Mesendoderm (in vitro differentiated cells): Measurements from ENCODE around the gene CYB5A.
"Not testable (repeated sequence)": the region's sequence is repeated elsewhere in the genome, so short reads cannot be mapped to it uniquely, and the experiment has no call there.

Experiments used
- DNase-seq: peaks from one replicate; pipeline ENCODE4 v3.0.0; 2013
- H2AK5ac ChIP-seq: 2 replicates; pipeline ENCODE4 v1.6.1; 2013; ENCODE audit warnings: low read length, inconsistent platforms
- H2BK120ac ChIP-seq: 2 replicates; pipeline ENCODE4 v1.6.1; 2013; ENCODE audit warnings: low read depth, mild to moderate bottlenecking, low read length, moderate library complexity, mixed read lengths
- H2BK15ac ChIP-seq: replicated peaks from 2 replicates; pipeline ENCODE4 v1.6.1; 2013; ENCODE audit warnings: low read depth, mild to moderate bottlenecking, moderate library complexity
- H2BK5ac ChIP-seq: 2 replicates; pipeline ENCODE4 v1.6.1; 2013; ENCODE audit warnings: low read length, inconsistent platforms
- H3K18ac ChIP-seq: 2 replicates; pipeline ENCODE4 v1.6.1; 2013; ENCODE audit warnings: mild to moderate bottlenecking, low read length, mixed read lengths
- H3K23ac ChIP-seq: one replicate; pipeline ENCODE4 v1.6.1; 2013; ENCODE audit warnings: low read length
- H3K27ac ChIP-seq: 2 replicates; pipeline ENCODE4 v1.5.1; 2013; ENCODE audit warnings: low read depth, mild to moderate bottlenecking, inconsistent platforms, low read length, moderate library complexity
- H3K27me3 ChIP-seq: 2 replicates; pipeline ENCODE4 v1.6.1; 2013; ENCODE audit warnings: low read length, control low read depth, mild to moderate bottlenecking, inconsistent platforms; ENCODE audit not compliant: insufficient read depth, poor library complexity
- H3K36me3 ChIP-seq: 2 replicates; pipeline ENCODE4 v1.6.1; 2013; ENCODE audit warnings: low read length, inconsistent platforms; ENCODE audit not compliant: control insufficient read depth, insufficient read depth
- H3K4ac ChIP-seq: one replicate; pipeline ENCODE4 v1.6.1; 2013; ENCODE audit warnings: low read depth, mild to moderate bottlenecking, low read length, moderate library complexity
- H3K4me1 ChIP-seq: 2 replicates; pipeline ENCODE4 v1.6.1; 2013; ENCODE audit warnings: low read depth, low read length, inconsistent platforms; ENCODE audit not compliant: control insufficient read depth
- H3K4me2 ChIP-seq: 2 replicates; pipeline ENCODE4 v1.6.1; 2013; ENCODE audit warnings: low read length
- H3K4me3 ChIP-seq: 2 replicates; pipeline ENCODE4 v1.5.1; 2013; ENCODE audit warnings: mild to moderate bottlenecking, low read length
- H3K56ac ChIP-seq: one replicate; pipeline ENCODE4 v1.6.1; 2013; ENCODE audit warnings: low read length
- H3K79me1 ChIP-seq: 2 replicates; pipeline ENCODE4 v1.6.1; 2013; ENCODE audit warnings: low read length, inconsistent platforms
- H3K79me2 ChIP-seq: 2 replicates; pipeline ENCODE4 v1.6.1; 2013; ENCODE audit warnings: mild to moderate bottlenecking, low read length; ENCODE audit not compliant: control insufficient read depth, insufficient read depth
- H3K9ac ChIP-seq: 2 replicates; pipeline ENCODE4 v1.6.1; 2013; ENCODE audit warnings: low read length, inconsistent platforms
- H4K5ac ChIP-seq: one replicate; pipeline ENCODE4 v1.6.1; 2013; ENCODE audit warnings: low read length
- H4K8ac ChIP-seq: one replicate; pipeline ENCODE4 v1.6.1; 2013; ENCODE audit warnings: low read depth, mild to moderate bottlenecking, control low read depth, low read length, moderate library complexity
- WGBS: extraction: QIAGEN DNeasy Blood & Tissue Kit; methylation state at CpG from one replicate; pipeline ENCODE4 v1.1.7; 2013; ENCODE audit warnings: low lambda C conversion rate, missing lambda C conversion rate; ENCODE audit not compliant: insufficient coverage; ENCODE audit errors: extremely low coverage; 5-methylcytosine and 5-hydroxymethylcytosine counted together

The CYB5A gene

GRCh38 chr18:74303936-74304335, 12.2 kb upstream of the CYB5A start:
- Histone ChIP-seq H3K36me3 (no peaks in the 10 kb centered on the region), H3K27me3 (no peaks in the 10 kb centered on the region), H4K8ac (no peak overlapping the region), H3K4me3 (no peak overlapping the region), H2BK15ac (no peak overlapping the region), H3K4me1 (no peaks in the 10 kb centered on the region), H3K23ac (no peak overlapping the region), H2AK5ac (no peak overlapping the region), H3K4me2 (no peak overlapping the region), H3K9ac (no peak overlapping the region), H3K18ac (no peak overlapping the region), H3K56ac (no peak overlapping the region), H3K79me1 (no peaks in the 10 kb centered on the region), H4K5ac (no peak overlapping the region), H2BK120ac (no peak overlapping the region), H3K27ac (no peak overlapping the region), H2BK5ac (no peak overlapping the region), H3K4ac (no peak overlapping the region), H3K79me2 (no peaks in the 10 kb centered on the region)
- no CpG with 5 or more reads among the region's 1 CpG for WGBS
- DNase-seq, result no peak

- no peak for DNase-seq
- no peak overlapping the region for H4K8ac ChIP-seq
- no peaks in the 10 kb centered on the region for H3K79me1 ChIP-seq
- H2BK5ac ChIP-seq, result no peak overlapping the region
- no peak overlapping the region for H3K9ac ChIP-seq
- no peak overlapping the region for H3K56ac ChIP-seq
- H2BK15ac ChIP-seq, result no peak overlapping the region
- no peaks in the 10 kb centered on the region for H3K36me3 ChIP-seq
- no peaks in the 10 kb centered on the region for H3K27me3 ChIP-seq
- no peak overlapping the region for H3K4ac ChIP-seq
- no peak overlapping the region for H3K4me3 ChIP-seq
- H3K27ac ChIP-seq, result no peak overlapping the region
- no peaks in the 10 kb centered on the region for H3K79me2 ChIP-seq
- H4K5ac ChIP-seq, result no peak overlapping the region
- H2BK120ac ChIP-seq, result no peak overlapping the region
- H2AK5ac ChIP-seq, result no peak overlapping the region
- H3K18ac ChIP-seq, result no peak overlapping the region
- H3K4me1 ChIP-seq, result no peaks in the 10 kb centered on the region
- no peak overlapping the region for H3K4me2 ChIP-seq
- no peak overlapping the region for H3K23ac ChIP-seq
- no CpG with 5 or more reads among the region's 5 CpGs for WGBS
These were observed 11.5 kb upstream of the CYB5A start for GRCh38 chr18:74303306-74303705.

GRCh38 chr18:74299746-74300145, 8.0 kb upstream of the CYB5A start:
- WGBS, result no CpG with 5 or more reads among the region's 3 CpGs
- no peak overlapping the region for H2BK5ac ChIP-seq

GRCh38 chr18:74299162-74299561, 7.4 kb upstream of the CYB5A start:
- no peak overlapping the region for H3K56ac ChIP-seq
- no peak overlapping the region for H3K4me3 ChIP-seq
- no peaks in the 10 kb centered on the region for H3K36me3 ChIP-seq
- no peak overlapping the region for H3K23ac ChIP-seq
- H2BK5ac ChIP-seq, result no peak overlapping the region
- H3K79me1 ChIP-seq, result no peaks in the 10 kb centered on the region
- H3K4me1 ChIP-seq, result no peaks in the 10 kb centered on the region
- H4K8ac ChIP-seq, result no peak overlapping the region
- H3K9ac ChIP-seq, result no peak overlapping the region
- no peak overlapping the region for H2AK5ac ChIP-seq
- no peaks in the 10 kb centered on the region for H3K27me3 ChIP-seq
- H3K79me2 ChIP-seq, result no peaks in the 10 kb centered on the region
- H3K27ac ChIP-seq, result no peak overlapping the region
- H4K5ac ChIP-seq, result no peak overlapping the region
- H3K4me2 ChIP-seq, result no peak overlapping the region
- no peak overlapping the region for H3K4ac ChIP-seq
- no peak for DNase-seq
- no peak overlapping the region for H3K18ac ChIP-seq
- no peak overlapping the region for H2BK15ac ChIP-seq
- WGBS, result no CpG with 5 or more reads among the region's 1 CpG
- no peak overlapping the region for H2BK120ac ChIP-seq

More at GRCh38 chr18:74299746-74300145, 8.0 kb upstream of the CYB5A start:
- no peak overlapping the region for H4K8ac ChIP-seq
- no peaks in the 10 kb centered on the region for H3K27me3 ChIP-seq
- no peak overlapping the region for H2AK5ac ChIP-seq
- H3K79me2 ChIP-seq, result no peaks in the 10 kb centered on the region
- H4K5ac ChIP-seq, result no peak overlapping the region
- no peak overlapping the region for H3K27ac ChIP-seq
- no peaks in the 10 kb centered on the region for H3K36me3 ChIP-seq
- H3K18ac ChIP-seq, result no peak overlapping the region
- no peak overlapping the region for H3K9ac ChIP-seq
- H3K56ac ChIP-seq, result no peak overlapping the region
- no peak overlapping the region for H2BK15ac ChIP-seq
- no peaks in the 10 kb centered on the region for H3K79me1 ChIP-seq
- no peak for DNase-seq
- no peak overlapping the region for H3K23ac ChIP-seq
- no peak overlapping the region for H3K4me3 ChIP-seq
- no peak overlapping the region for H2BK120ac ChIP-seq
- H3K4ac ChIP-seq, result no peak overlapping the region
- no peak overlapping the region for H3K4me2 ChIP-seq
- H3K4me1 ChIP-seq, result no peaks in the 10 kb centered on the region

- Histone ChIP-seq H3K36me3 (no peaks in the 10 kb centered on the region), H3K27ac (no peak overlapping the region), H2BK120ac (no peak overlapping the region), H3K4me1 (no peaks in the 10 kb centered on the region), H3K79me1 (no peaks in the 10 kb centered on the region), H3K27me3 (no peaks in the 10 kb centered on the region), H2BK15ac (no peak overlapping the region), H2BK5ac (no peak overlapping the region), H3K23ac (no peak overlapping the region), H4K5ac (no peak overlapping the region), H3K4me3 (no peak overlapping the region), H3K4ac (no peak overlapping the region), H3K4me2 (no peak overlapping the region), H3K56ac (no peak overlapping the region), H3K79me2 (no peaks in the 10 kb centered on the region), H3K18ac (no peak overlapping the region), H3K9ac (no peak overlapping the region), H2AK5ac (no peak overlapping the region), H4K8ac (no peak overlapping the region)
- no peak for DNase-seq
- whole genome bisulfite sequencing, result no CpG with 5 or more reads among the region's 8 CpGs
These were observed 2.8 kb upstream of the CYB5A start for GRCh38 chr18:74294526-74294925.

GRCh38 chr18:74292982-74293381, 1.2 kb upstream of the CYB5A start:
- not testable (repeated sequence) for H4K8ac ChIP-seq, H3K56ac ChIP-seq, H2BK5ac ChIP-seq, H3K4ac ChIP-seq, H3K23ac ChIP-seq, H3K4me3 ChIP-seq, H3K79me1 ChIP-seq, H3K36me3 ChIP-seq, H2BK120ac ChIP-seq, H3K4me1 ChIP-seq, H3K9ac ChIP-seq, H3K27ac ChIP-seq, H2AK5ac ChIP-seq, DNase-seq, H4K5ac ChIP-seq, H2BK15ac ChIP-seq, H3K79me2 ChIP-seq, H3K18ac ChIP-seq, H3K4me2 ChIP-seq, H3K27me3 ChIP-seq
- no CpG with 5 or more reads among the region's 3 CpGs for WGBS
